ENCODE results near the gene MORC3. TPM values are rescaled to one million over a fixed set of nuclear protein-coding genes. Genes with fewer than 3 reads are reported as not detected.

MORC3 gene
- total and polyA plus RNA-seq, 9 donors, result 34.7 to 51.6 (median 36.2) TPM

GRCh38 chr21:36347962-36348328 lies 27.9 kb downstream of the MORC3 start:
- no CpG with 5 or more reads among the region's 2 CpGs for WGBS (ENCODE audit: insufficient coverage)
- Histone ChIP-seq H3K27me3 (ENCODE audit: control insufficient read depth, insufficient read depth, low read length) (no peaks in the 10 kb centered on the region), H3K27ac (ENCODE audit: low read length) (no peak overlapping the region), H3K4me3 (ENCODE audit: low read length) (no peak overlapping the region), H3K9me3 (replicated peaks; ENCODE audit: control insufficient read depth, low read depth, low read length) (no peaks in the 10 kb centered on the region), H3K36me3 (ENCODE audit: control insufficient read depth, insufficient read depth, low read length) (peaks cover 58% of the 10 kb centered on the region), H3K4me1 (ENCODE audit: control insufficient read depth, insufficient read depth, low read length) (no peaks in the 10 kb centered on the region)
- DNase-seq, result no peak

- DNase-seq, result no peak
- Histone ChIP-seq H3K36me3 (ENCODE audit: control insufficient read depth, insufficient read depth, low read length) (peaks cover 56% of the 10 kb centered on the region), H3K27me3 (ENCODE audit: control insufficient read depth, insufficient read depth, low read length) (no peaks in the 10 kb centered on the region), H3K27ac (ENCODE audit: low read length) (no peak overlapping the region), H3K4me3 (ENCODE audit: low read length) (no peak overlapping the region), H3K4me1 (ENCODE audit: control insufficient read depth, insufficient read depth, low read length) (no peaks in the 10 kb centered on the region), H3K9me3 (replicated peaks; ENCODE audit: control insufficient read depth, low read depth, low read length) (no peaks in the 10 kb centered on the region)
- no CpG with 5 or more reads among the region's 2 CpGs for WGBS (ENCODE audit: insufficient coverage)
These were observed 29.3 kb downstream of the MORC3 start for GRCh38 chr21:36349315-36349714.

GRCh38 chr21:36350282-36350910 lies 30.4 kb downstream of the MORC3 start:
- Histone ChIP-seq H3K27ac (ENCODE audit: low read length) (no peak overlapping the region), H3K4me1 (ENCODE audit: control insufficient read depth, insufficient read depth, low read length) (no peaks in the 10 kb centered on the region), H3K9me3 (replicated peaks; ENCODE audit: control insufficient read depth, low read depth, low read length) (no peaks in the 10 kb centered on the region), H3K27me3 (ENCODE audit: control insufficient read depth, insufficient read depth, low read length) (no peaks in the 10 kb centered on the region), H3K36me3 (ENCODE audit: control insufficient read depth, insufficient read depth, low read length) (peaks cover 53% of the 10 kb centered on the region), H3K4me3 (ENCODE audit: low read length) (no peak overlapping the region)
- DNase-seq, result no peak
- WGBS (ENCODE audit: insufficient coverage), result 87% methylated on average over 3 of the region's 11 CpGs

GRCh38 chr21:36354918-36355680 lies 35.1 kb downstream of the MORC3 start:
- DNase-seq, result no peak
- H3K36me3 ChIP-seq (ENCODE audit: control insufficient read depth, insufficient read depth, low read length), result peaks cover 40% of the 10 kb centered on the region

GRCh38 chr21:36355868-36356267 lies 35.9 kb downstream of the MORC3 start:
- WGBS (ENCODE audit: insufficient coverage), result no CpG with 5 or more reads among the region's 2 CpGs
- peaks cover 43% of the 10 kb centered on the region for H3K36me3 ChIP-seq (ENCODE audit: control insufficient read depth, insufficient read depth, low read length)
- no peaks in the 10 kb centered on the region for H3K4me1 ChIP-seq (ENCODE audit: control insufficient read depth, insufficient read depth, low read length)
- no peak overlapping the region for H3K4me3 ChIP-seq (ENCODE audit: low read length)
- H3K27me3 ChIP-seq (ENCODE audit: control insufficient read depth, insufficient read depth, low read length), result no peaks in the 10 kb centered on the region
- H3K9me3 ChIP-seq (replicated peaks; ENCODE audit: control insufficient read depth, low read depth, low read length), result no peaks in the 10 kb centered on the region
- DNase-seq, result no peak
- H3K27ac ChIP-seq (ENCODE audit: low read length), result no peak overlapping the region

More at GRCh38 chr21:36354918-36355680, 35.1 kb downstream of the MORC3 start:
- H3K27ac ChIP-seq (ENCODE audit: low read length), result no peak overlapping the region
- H3K27me3 ChIP-seq (ENCODE audit: control insufficient read depth, insufficient read depth, low read length), result no peaks in the 10 kb centered on the region
- H3K9me3 ChIP-seq (replicated peaks; ENCODE audit: control insufficient read depth, low read depth, low read length), result no peaks in the 10 kb centered on the region
- H3K4me3 ChIP-seq (ENCODE audit: low read length), result no peak overlapping the region
- H3K4me1 ChIP-seq (ENCODE audit: control insufficient read depth, insufficient read depth, low read length), result no peaks in the 10 kb centered on the region
- no CpG with 5 or more reads among the region's 5 CpGs for WGBS (ENCODE audit: insufficient coverage)

GRCh38 chr21:36359185-36359584 lies 39.2 kb downstream of the MORC3 start:
- Histone ChIP-seq H3K27ac (ENCODE audit: low read length) (no peak overlapping the region), H3K4me3 (ENCODE audit: low read length) (no peak overlapping the region), H3K9me3 (replicated peaks; ENCODE audit: control insufficient read depth, low read depth, low read length) (no peaks in the 10 kb centered on the region), H3K36me3 (ENCODE audit: control insufficient read depth, insufficient read depth, low read length) (peaks cover 51% of the 10 kb centered on the region), H3K27me3 (ENCODE audit: control insufficient read depth, insufficient read depth, low read length) (no peaks in the 10 kb centered on the region), H3K4me1 (ENCODE audit: control insufficient read depth, insufficient read depth, low read length) (no peaks in the 10 kb centered on the region)
- no CpG with 5 or more reads among the region's 2 CpGs for WGBS (ENCODE audit: insufficient coverage)
- DNase-seq, result no peak

- no peak overlapping the region for H3K27ac ChIP-seq (ENCODE audit: low read length)
These were observed 49.2 kb downstream of the MORC3 start for GRCh38 chr21:36369064-36369685.

GRCh38 chr21:36375994-36376393 lies 56.0 kb downstream of the MORC3 start:
- H3K27me3 ChIP-seq (ENCODE audit: control insufficient read depth, insufficient read depth, low read length), result no peaks in the 10 kb centered on the region
- no peak overlapping the region for H3K4me3 ChIP-seq (ENCODE audit: low read length)
- H3K36me3 ChIP-seq (ENCODE audit: control insufficient read depth, insufficient read depth, low read length), result peaks cover 31% of the 10 kb centered on the region
- no peaks in the 10 kb centered on the region for H3K9me3 ChIP-seq (replicated peaks; ENCODE audit: control insufficient read depth, low read depth, low read length)
- H3K4me1 ChIP-seq (ENCODE audit: control insufficient read depth, insufficient read depth, low read length), result peaks cover 9% of the 10 kb centered on the region
- no peak overlapping the region for H3K27ac ChIP-seq (ENCODE audit: low read length)
- DNase-seq, result no peak

More at GRCh38 chr21:36369064-36369685, 49.2 kb downstream of the MORC3 start:
- H3K4me3 ChIP-seq (ENCODE audit: low read length), result no peak overlapping the region
- no peaks in the 10 kb centered on the region for H3K27me3 ChIP-seq (ENCODE audit: control insufficient read depth, insufficient read depth, low read length)
- no peak for DNase-seq
- WGBS (ENCODE audit: insufficient coverage), result 96% methylated on average over 5 of the region's 7 CpGs
- H3K36me3 ChIP-seq (ENCODE audit: control insufficient read depth, insufficient read depth, low read length), result peaks cover 70% of the 10 kb centered on the region
- no peaks in the 10 kb centered on the region for H3K4me1 ChIP-seq (ENCODE audit: control insufficient read depth, insufficient read depth, low read length)
- H3K9me3 ChIP-seq (replicated peaks; ENCODE audit: control insufficient read depth, low read depth, low read length), result no peaks in the 10 kb centered on the region

GRCh38 chr21:36377391-36377842 lies 57.4 kb downstream of the MORC3 start:
- H3K4me3 ChIP-seq (ENCODE audit: low read length), result no peak overlapping the region
- no peak for DNase-seq
- H3K36me3 ChIP-seq (ENCODE audit: control insufficient read depth, insufficient read depth, low read length), result peaks cover 24% of the 10 kb centered on the region
- peak overlapping the region; percentile 45 for H3K27ac ChIP-seq (ENCODE audit: low read length)
- 92% methylated on average over 4 of the region's 7 CpGs for WGBS (ENCODE audit: insufficient coverage)
- H3K27me3 ChIP-seq (ENCODE audit: control insufficient read depth, insufficient read depth, low read length), result no peaks in the 10 kb centered on the region
- H3K9me3 ChIP-seq (replicated peaks; ENCODE audit: control insufficient read depth, low read depth, low read length), result no peaks in the 10 kb centered on the region
- peaks cover 9% of the 10 kb centered on the region for H3K4me1 ChIP-seq (ENCODE audit: control insufficient read depth, insufficient read depth, low read length)

GRCh38 chr21:36379251-36379650 lies 59.3 kb downstream of the MORC3 start:
- Histone ChIP-seq H3K27ac (ENCODE audit: low read length) (no peak overlapping the region), H3K36me3 (ENCODE audit: control insufficient read depth, insufficient read depth, low read length) (peaks cover 16% of the 10 kb centered on the region), H3K9me3 (replicated peaks; ENCODE audit: control insufficient read depth, low read depth, low read length) (no peaks in the 10 kb centered on the region), H3K4me1 (ENCODE audit: control insufficient read depth, insufficient read depth, low read length) (peaks cover 12% of the 10 kb centered on the region), H3K27me3 (ENCODE audit: control insufficient read depth, insufficient read depth, low read length) (no peaks in the 10 kb centered on the region), H3K4me3 (ENCODE audit: low read length) (no peak overlapping the region)
- WGBS (ENCODE audit: insufficient coverage), result 92% methylated on average over 2 of the region's 6 CpGs
- no peak for DNase-seq
